ENCODE results near the gene CAST. TPM values are rescaled to one million over a fixed set of nuclear protein-coding genes. Genes with fewer than 3 reads are reported as not detected.
"Not testable (repeated sequence)": the region's sequence is repeated elsewhere in the genome, so short reads cannot be mapped to it uniquely, and the experiment has no call there.

CAST gene
- total and polyA plus RNA-seq, 8 donors, result 54.0 to 458 (median 209) TPM

GRCh38 chr5:96616801-96617200 is 45.4 kb upstream of the CAST start:
- no peak overlapping the region for H3K4me3 ChIP-seq
- no peak overlapping the region for H3K27ac ChIP-seq
- H3K36me3 ChIP-seq, result no peaks in the 10 kb centered on the region
- H3K27me3 ChIP-seq, result no peaks in the 10 kb centered on the region
- DNase-seq, result no peak
- 75 to 97% (median 95%) methylated on average over 3 of the region's 3 CpGs for WGBS, 5 donors
- peaks cover 0 to 16% (median 6%) of the 10 kb centered on the region in 4 donors for H3K4me1 ChIP-seq
- no peak for TF ChIP-seq POLR2A (IDR thresholded peaks at IDR 0.05)
- no peak for TF ChIP-seq CTCF (IDR thresholded peaks at IDR 0.05)
- TF ChIP-seq EP300 (IDR thresholded peaks at IDR 0.05), result no peak
- TF ChIP-seq POLR2AphosphoS5 (IDR thresholded peaks at IDR 0.05), result no peak
- no peaks in the 10 kb centered on the region for H3K9me3 ChIP-seq
- intact Hi-C loops (cut with DNase I; ENCODE audit: low total_unique reads), result loop anchor here (10.0 kb wide), 1 partner anchor 68 kb away; no protein-coding TSS in a partner anchor

- not testable (repeated sequence) for H3K27me3 ChIP-seq, DNase-seq, H3K36me3 ChIP-seq, H3K9me3 ChIP-seq, H3K27ac ChIP-seq, H3K4me3 ChIP-seq
- intact Hi-C loops (cut with DNase I; ENCODE audit: low total_unique reads), result loop anchor here (10.0 kb wide), 1 partner anchor 66 kb away; no protein-coding TSS in a partner anchor
- WGBS, 5 donors, result 95 to 98% (median 96%) methylated on average over 8 to 30 of the region's 30 CpGs
- peaks cover 0 to 16% (median 6%) of the 10 kb centered on the region in 4 donors for H3K4me1 ChIP-seq
Measured at GRCh38 chr5:96618311-96619016, 43.7 kb upstream of the CAST start.

GRCh38 chr5:96619946-96620345 is 42.2 kb upstream of the CAST start:
- H3K4me3 ChIP-seq, result no peak overlapping the region
- intact Hi-C loops (cut with DNase I; ENCODE audit: low total_unique reads), result loop anchor here (10.0 kb wide), 1 partner anchor 65 kb away; no protein-coding TSS in a partner anchor
- peaks cover 0 to 2% (median 0%) of the 10 kb centered on the region in 4 donors for H3K4me1 ChIP-seq
- no peak overlapping the region for H3K27ac ChIP-seq
- H3K27me3 ChIP-seq, result no peaks in the 10 kb centered on the region
- no peaks in the 10 kb centered on the region for H3K36me3 ChIP-seq
- WGBS, 5 donors, result 66 to 78% (median 68%) methylated on average over 2 of the region's 2 CpGs
- no peaks in the 10 kb centered on the region for H3K9me3 ChIP-seq
- DNase-seq, result no peak
- no peak for TF ChIP-seq EP300 (IDR thresholded peaks at IDR 0.05)
- TF ChIP-seq POLR2AphosphoS5 (IDR thresholded peaks at IDR 0.05), result no peak
- no peak for TF ChIP-seq CTCF (IDR thresholded peaks at IDR 0.05)
- TF ChIP-seq POLR2A (IDR thresholded peaks at IDR 0.05), result no peak

GRCh38 chr5:96624596-96624995 is 37.6 kb upstream of the CAST start:
- Histone ChIP-seq H3K27me3 (no peaks in the 10 kb centered on the region), H3K9me3 (no peaks in the 10 kb centered on the region), H3K36me3 (no peaks in the 10 kb centered on the region), H3K4me1 (peaks cover 0 to 15% (median 3%) of the 10 kb centered on the region in 4 donors), H3K27ac (no peak overlapping the region), H3K4me3 (no peak overlapping the region)
- no peak for TF ChIP-seq EP300 (IDR thresholded peaks at IDR 0.05)
- no peak for TF ChIP-seq POLR2AphosphoS5 (IDR thresholded peaks at IDR 0.05)
- DNase-seq, result no peak
- 50 to 68% (median 54%) methylated on average over 3 of the region's 3 CpGs for WGBS, 5 donors
- intact Hi-C loops (cut with DNase I; ENCODE audit: low total_unique reads), result no loop called here

GRCh38 chr5:96625365-96625764 is 36.8 kb upstream of the CAST start:
- intact Hi-C loops (cut with DNase I; ENCODE audit: low total_unique reads), result no loop called here
- DNase-seq, result no peak
- no peak overlapping the region for H3K27ac ChIP-seq
- peaks cover 0 to 23% (median 5%) of the 10 kb centered on the region in 4 donors for H3K4me1 ChIP-seq
- TF ChIP-seq POLR2AphosphoS5 (IDR thresholded peaks at IDR 0.05), result no peak
- no peak for TF ChIP-seq EP300 (IDR thresholded peaks at IDR 0.05)
- TF ChIP-seq CTCF (IDR thresholded peaks at IDR 0.05), result no peak
- TF ChIP-seq POLR2A (IDR thresholded peaks at IDR 0.05), result no peak
- WGBS, 5 donors, result 76 to 91% (median 87%) methylated on average over 2 of the region's 2 CpGs
- H3K9me3 ChIP-seq, result no peaks in the 10 kb centered on the region
- no peaks in the 10 kb centered on the region for H3K36me3 ChIP-seq
- H3K27me3 ChIP-seq, result no peaks in the 10 kb centered on the region
- H3K4me3 ChIP-seq, result no peak overlapping the region

All from stomach (tissue), 9 donors.